OCI-LY3 (cell line): Measurements from ENCODE around the gene CACNA2D3.

Source experiments
- EZH2phosphoT487 ChIP-seq: fragments of 200-600 bp; shearing (Covaris generic); IDR thresholded peaks from 2 replicates; pipeline ENCODE4 v1.6.1; 2018; ENCODE audit warnings: antibody characterized with exemption, mixed run types, low read depth
- TF ChIP-seq, protein P1 (sequence below): fragments of 200-600, 300-600 bp; sonication (generic); IDR thresholded peaks from 2 replicates; pipeline ENCODE4 v1.5.1; 2014; ENCODE audit warnings: antibody characterized with exemption, low read length, low read depth

- TF ChIP-seq, protein P1, sequence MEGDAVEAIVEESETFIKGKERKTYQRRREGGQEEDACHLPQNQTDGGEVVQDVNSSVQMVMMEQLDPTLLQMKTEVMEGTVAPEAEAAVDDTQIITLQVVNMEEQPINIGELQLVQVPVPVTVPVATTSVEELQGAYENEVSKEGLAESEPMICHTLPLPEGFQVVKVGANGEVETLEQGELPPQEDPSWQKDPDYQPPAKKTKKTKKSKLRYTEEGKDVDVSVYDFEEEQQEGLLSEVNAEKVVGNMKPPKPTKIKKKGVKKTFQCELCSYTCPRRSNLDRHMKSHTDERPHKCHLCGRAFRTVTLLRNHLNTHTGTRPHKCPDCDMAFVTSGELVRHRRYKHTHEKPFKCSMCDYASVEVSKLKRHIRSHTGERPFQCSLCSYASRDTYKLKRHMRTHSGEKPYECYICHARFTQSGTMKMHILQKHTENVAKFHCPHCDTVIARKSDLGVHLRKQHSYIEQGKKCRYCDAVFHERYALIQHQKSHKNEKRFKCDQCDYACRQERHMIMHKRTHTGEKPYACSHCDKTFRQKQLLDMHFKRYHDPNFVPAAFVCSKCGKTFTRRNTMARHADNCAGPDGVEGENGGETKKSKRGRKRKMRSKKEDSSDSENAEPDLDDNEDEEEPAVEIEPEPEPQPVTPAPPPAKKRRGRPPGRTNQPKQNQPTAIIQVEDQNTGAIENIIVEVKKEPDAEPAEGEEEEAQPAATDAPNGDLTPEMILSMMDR = no peak
- no peak for TF ChIP-seq EZH2phosphoT487
Measured at GRCh38 chr3:54659347-54659746, 537.0 kb downstream of the CACNA2D3 start.
